Heart right ventricle (tissue), 16 donors: Measurements from ENCODE around the gene ADCYAP1R1. TPM values are rescaled to one million over a fixed set of nuclear protein-coding genes. Genes with fewer than 3 reads are reported as not detected.
"Not testable (repeated sequence)": the region's sequence is repeated elsewhere in the genome, so short reads cannot be mapped to it uniquely, and the experiment has no call there.

Source experiments
- ATAC-seq, 8 donors: fragments of 200-7000 bp; cut with Tn5 transposase; one replicate each; pipeline ENCODE4 v1.9.1; 2020; ENCODE audit warnings: mild to moderate bottlenecking in 8 of 8, moderate library complexity in 8 of 8, moderate number of reproducible peaks in 1 of 8
- DNase-seq, 2 donors: peaks; one replicate each; pipeline ENCODE4 v3.0.0-alpha.2; 2020
- H3K27ac ChIP-seq, 10 donors: fragments of 200-600 bp; sonication (generic) in 2 of 10; one replicate each; pipeline versions ENCODE4 v1.5.0 to v1.8.0; 2020 to 2022; ENCODE audit warnings: mild to moderate bottlenecking in 3 of 10
- H3K27me3 ChIP-seq, 7 donors: fragments of 200-600 bp; one replicate each; pipeline ENCODE4 v1.8.0; 2021 to 2022; ENCODE audit warnings: mild to moderate bottlenecking in 2 of 7
- H3K36me3 ChIP-seq, 9 donors: fragments of 200-600 bp; sonication (generic) in 1 of 9; one replicate each; pipeline versions ENCODE4 v1.5.0 to v1.8.0; 2020 to 2022; ENCODE audit warnings: mild to moderate bottlenecking in 2 of 9
- H3K4me1 ChIP-seq, 9 donors: fragments of 200-600 bp; sonication (generic) in 1 of 9; one replicate each; pipeline versions ENCODE4 v1.5.0 to v1.8.0; 2020 to 2022; ENCODE audit warnings: mild to moderate bottlenecking in 4 of 9
- H3K4me3 ChIP-seq, 10 donors: fragments of 200-600 bp; sonication (generic) in 2 of 10; one replicate each; pipeline versions ENCODE4 v1.5.0 to v1.8.0; 2020 to 2022; ENCODE audit warnings: mild to moderate bottlenecking in 7 of 10, moderate library complexity in 2 of 10
- H3K9me3 ChIP-seq, 11 donors: fragments of 200-600 bp in 10 of 11; sonication (generic) in 2 of 11; one replicate each; pipeline versions ENCODE4 v1.5.0 to v1.8.0; 2013 to 2022; ENCODE audit warnings: mild to moderate bottlenecking in 2 of 11, control low read depth in 1 of 11, moderate library complexity in 1 of 11
- WGBS, 2 donors: extraction: QIAGEN DNeasy Blood & Tissue Kit; methylation state at CpG; one replicate each; pipeline ENCODE4 v1.1.7; 2013; ENCODE audit warnings: inconsistent platforms in 1 of 2; 5-methylcytosine and 5-hydroxymethylcytosine counted together
- intact Hi-C, 10 donors: fragments of 100-400 bp; cut with DNase I; formaldehyde crosslinking; loops; one replicate each; pipeline versions ENCODE4 v1.11.1 to v1.14.2; 2022
- polyA plus RNA-seq, 2 donors: library from polyadenylated mRNA; stranded (reverse); fragments of 200-250 nt; gene quantifications; one replicate each; pipeline ENCODE4 v1.2.3, GENCODE V29; 2013
- total RNA-seq, 10 donors: library from RNA; stranded (reverse); fragmentation: NEBNext Ultra II Directional in 3 of 10; extraction: Animal tissue kit (Norgen Biotek cat#: 25700) in 3 of 10; gene quantifications; one replicate each; pipeline versions ENCODE4 v1.2.1 to v1.2.4, GENCODE V29; 2021 to 2023
- TF ChIP-seq, protein P1 (sequence below), 9 donors: fragments of 200-600 bp; sonication (generic) in 2 of 9; IDR thresholded peaks; one replicate each; pipeline versions ENCODE4 v1.5.0 to v1.8.0; 2021 to 2022; ENCODE audit warnings: antibody characterized with exemption in 9 of 9, mild to moderate bottlenecking in 5 of 9, moderate library complexity in 1 of 9
- donor health status: Arrhythmogenic right ventricular cardiomyopathy.
- donor health status: ischemic (EF 13 %, LVEDD 7.1; RV severe dilation, severe dysfunction).
- donor health status: healthy with polysubstance abuse.
- donor health status: DM: no; HTN: yes; CAD: no.
- donor health status: DM: no; HTN: no; CAD: no.
- donor health status: ischemic (EF 25% LVEDD 6.9; RV normal size, moderate dysfunction).
- donor health status: ischemic (EF 25% LVEDD 5.7; RV mildly dilated, moderate dysfunction).
- donor health status: healthy.
- donor health status: DM: yes; HTN: yes; CAD: no.
- donor health status: Ischemic cardiomyopathy.
- donor health status: ischemic (EF 35%, LVEDD 5.7; RV mildly dilated, moderate dysfunction).
- donor health status: nonischemic (EF 11% LVEDD 7.7; RV severe dilation, severe dysfunction).
- donor health status: DM: yes; HTN: yes; CAD: no.
- donor health status: PGD.
- donor health status: ischemic (EF 29% LVEDD 5.4; RV normal size, mild dysfunction).
- donor health status: nonischemic (EF 23%, LVEDD 6.1; RV moderate dilation, normal function).

ADCYAP1R1 gene
- total and polyA plus RNA-seq, 12 donors, result 0.59 to 5.8 (median 1.6) TPM

DNA sequence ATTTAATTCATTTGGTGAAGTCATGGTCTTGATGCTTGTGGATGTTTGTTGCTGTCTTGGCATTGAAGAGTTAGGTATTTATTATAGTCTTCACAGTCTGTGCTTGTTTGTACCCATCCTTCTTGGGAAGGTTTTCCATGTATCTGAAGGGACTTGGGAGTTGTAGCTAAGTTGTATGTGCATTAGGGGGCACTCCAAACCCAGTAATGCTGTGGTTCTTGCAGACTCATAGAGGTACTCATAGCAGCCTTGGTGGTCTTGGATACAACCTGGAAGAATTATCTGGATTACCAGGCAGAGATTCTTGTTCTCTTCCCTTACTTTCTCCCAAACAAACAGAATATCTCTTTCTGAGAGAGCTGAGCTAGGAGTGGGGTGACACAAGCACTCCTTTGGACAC is 93.2 kb downstream of the ADCYAP1R1 start:
- H3K27ac ChIP-seq, result no peak overlapping the region
- intact Hi-C loops, result no loop called here
- H3K9me3 ChIP-seq, result peaks cover 0 to 22% (median 0%) of the 10 kb centered on the region in 11 donors
- TF ChIP-seq, protein P1, sequence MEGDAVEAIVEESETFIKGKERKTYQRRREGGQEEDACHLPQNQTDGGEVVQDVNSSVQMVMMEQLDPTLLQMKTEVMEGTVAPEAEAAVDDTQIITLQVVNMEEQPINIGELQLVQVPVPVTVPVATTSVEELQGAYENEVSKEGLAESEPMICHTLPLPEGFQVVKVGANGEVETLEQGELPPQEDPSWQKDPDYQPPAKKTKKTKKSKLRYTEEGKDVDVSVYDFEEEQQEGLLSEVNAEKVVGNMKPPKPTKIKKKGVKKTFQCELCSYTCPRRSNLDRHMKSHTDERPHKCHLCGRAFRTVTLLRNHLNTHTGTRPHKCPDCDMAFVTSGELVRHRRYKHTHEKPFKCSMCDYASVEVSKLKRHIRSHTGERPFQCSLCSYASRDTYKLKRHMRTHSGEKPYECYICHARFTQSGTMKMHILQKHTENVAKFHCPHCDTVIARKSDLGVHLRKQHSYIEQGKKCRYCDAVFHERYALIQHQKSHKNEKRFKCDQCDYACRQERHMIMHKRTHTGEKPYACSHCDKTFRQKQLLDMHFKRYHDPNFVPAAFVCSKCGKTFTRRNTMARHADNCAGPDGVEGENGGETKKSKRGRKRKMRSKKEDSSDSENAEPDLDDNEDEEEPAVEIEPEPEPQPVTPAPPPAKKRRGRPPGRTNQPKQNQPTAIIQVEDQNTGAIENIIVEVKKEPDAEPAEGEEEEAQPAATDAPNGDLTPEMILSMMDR (IDR thresholded peaks at IDR 0.05), result no peak
- H3K36me3 ChIP-seq, result no peaks in the 10 kb centered on the region
- DNase-seq (no peak), ATAC-seq (no peak)
- no peaks in the 10 kb centered on the region for H3K4me1 ChIP-seq
- H3K4me3 ChIP-seq, result no peak overlapping the region
- peaks cover 0 to 32% (median 14%) of the 10 kb centered on the region in 7 donors for H3K27me3 ChIP-seq

DNA sequence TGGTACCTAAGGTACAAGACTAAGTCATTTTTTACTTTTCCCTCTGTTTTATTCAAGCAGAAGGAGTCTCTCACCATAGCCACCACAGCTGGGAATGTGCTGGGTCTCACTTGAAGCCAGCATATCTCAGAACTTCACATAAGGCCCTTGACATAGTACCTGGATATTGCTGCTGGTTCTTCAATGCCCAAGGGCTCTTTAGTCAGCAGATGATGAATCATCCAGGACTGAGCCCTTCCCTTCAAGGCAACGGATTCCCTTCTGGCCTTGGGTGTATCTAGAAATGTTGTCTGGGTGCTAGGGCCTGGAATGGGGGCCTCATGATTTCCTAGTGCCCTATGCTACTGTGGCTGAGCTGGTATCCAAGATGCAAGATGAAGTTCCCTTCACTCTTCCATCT is 93.9 kb downstream of the ADCYAP1R1 start:
- TF ChIP-seq, protein P1 (IDR thresholded peaks at IDR 0.05), result no peak
- no peaks in the 10 kb centered on the region for H3K36me3 ChIP-seq
- no peak for ATAC-seq
- H3K9me3 ChIP-seq, result peaks cover 0 to 22% (median 0%) of the 10 kb centered on the region in 11 donors
- no peak overlapping the region for H3K27ac ChIP-seq
- intact Hi-C loops, result no loop called here
- no peaks in the 10 kb centered on the region for H3K4me1 ChIP-seq
- no peak overlapping the region for H3K4me3 ChIP-seq
- no peak for DNase-seq
- 56 to 64% methylated on average over 1 of the region's 1 CpG for WGBS, 2 donors
- H3K27me3 ChIP-seq, result peaks cover 0 to 32% (median 14%) of the 10 kb centered on the region in 7 donors

DNA sequence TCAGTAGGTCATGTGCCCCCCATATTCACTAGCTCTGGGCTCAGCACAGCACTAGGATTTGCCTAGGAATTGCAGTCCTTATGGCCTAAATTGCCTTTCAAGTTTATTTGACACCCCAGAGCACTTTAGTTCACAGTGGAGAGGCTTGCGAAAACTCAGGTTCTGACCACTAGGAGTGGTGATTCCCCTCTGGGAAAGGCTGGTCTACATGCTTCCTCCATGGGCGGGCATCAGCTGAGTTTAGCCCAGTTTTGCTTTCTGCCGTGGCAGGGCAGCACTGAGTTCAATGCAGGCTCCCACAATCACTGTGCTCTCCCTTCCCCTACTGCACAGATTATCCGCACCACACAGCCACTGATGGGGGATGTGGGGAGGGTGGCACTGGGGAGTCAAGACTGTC is 94.4 kb downstream of the ADCYAP1R1 start:
- Histone ChIP-seq H3K9me3 (peaks cover 0 to 22% (median 0%) of the 10 kb centered on the region in 11 donors), H3K4me3 (no peak overlapping the region), H3K36me3 (no peaks in the 10 kb centered on the region), H3K27ac (no peak overlapping the region), H3K4me1 (no peaks in the 10 kb centered on the region), H3K27me3 (peaks cover 0 to 37% (median 14%) of the 10 kb centered on the region in 7 donors)
- DNase-seq, result no peak
- WGBS, 2 donors, result 89 to 90% methylated on average over 4 of the region's 4 CpGs
- intact Hi-C loops, result no loop called here
- no peak for ATAC-seq
- TF ChIP-seq, protein P1 (IDR thresholded peaks at IDR 0.05), result no peak

DNA sequence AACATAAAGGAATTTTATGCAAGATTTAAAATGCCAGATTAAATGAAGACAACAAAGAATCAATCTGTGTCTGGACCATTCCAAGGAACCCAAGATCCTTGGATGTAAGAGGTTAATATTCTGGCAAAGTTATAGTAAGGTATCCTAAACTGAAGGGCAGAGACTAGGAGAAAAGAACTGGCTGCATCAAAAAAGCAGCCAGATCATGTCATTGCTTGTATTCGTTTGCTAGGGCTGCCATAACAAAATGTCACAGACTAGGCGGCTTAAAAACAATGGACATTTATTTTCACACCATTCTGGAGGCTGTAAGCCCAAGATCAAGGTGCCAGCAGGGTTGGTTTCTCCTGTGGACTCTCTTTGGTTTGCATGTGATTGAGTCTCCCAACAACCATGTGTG is 99.7 kb downstream of the ADCYAP1R1 start:
- ATAC-seq, result no peak
- Histone ChIP-seq H3K4me1 (no peaks in the 10 kb centered on the region), H3K4me3 (no peak overlapping the region), H3K36me3 (no peaks in the 10 kb centered on the region), H3K27ac (no peak overlapping the region), H3K9me3 (peaks cover 0 to 22% (median 0%) of the 10 kb centered on the region in 11 donors), H3K27me3 (peaks cover 0 to 15% (median 3%) of the 10 kb centered on the region in 7 donors)
- WGBS, 2 donors, result 68 to 76% methylated on average over 2 of the region's 2 CpGs
- intact Hi-C loops, result no loop called here
- no peak for DNase-seq
- TF ChIP-seq, protein P1 (IDR thresholded peaks at IDR 0.05), result no peak

DNA sequence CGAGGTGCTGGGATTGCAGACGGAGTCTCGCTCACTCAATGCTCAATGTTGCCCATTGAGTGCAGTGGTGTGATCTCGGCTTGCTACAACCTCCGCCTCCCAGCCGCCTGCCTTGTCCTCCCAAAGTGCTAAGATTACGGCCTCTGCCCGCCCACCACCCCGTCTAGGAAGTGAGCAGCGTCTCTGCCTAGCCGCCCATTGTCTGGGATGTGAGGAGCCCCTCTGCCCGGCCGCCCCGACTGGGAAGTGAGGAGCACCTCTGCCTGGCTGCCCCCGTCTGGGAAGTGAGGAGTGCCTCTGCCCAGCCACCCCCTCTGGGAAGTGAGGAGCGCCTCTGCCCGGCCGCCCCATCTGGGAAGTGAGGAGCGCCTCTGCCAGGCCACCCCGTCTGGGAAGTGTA is 101.2 kb downstream of the ADCYAP1R1 start:
- H3K36me3 ChIP-seq, H3K4me3 ChIP-seq, H3K4me1 ChIP-seq, intact Hi-C loops, DNase-seq, H3K27ac ChIP-seq, ATAC-seq: not testable (repeated sequence)
- 87 to 91% methylated on average over 16 to 20 of the region's 20 CpGs for whole genome bisulfite sequencing, 2 donors
- H3K27me3 ChIP-seq, result peaks cover 0 to 18% (median 0%) of the 10 kb centered on the region in 7 donors
- H3K9me3 ChIP-seq, result peaks cover 0 to 27% (median 0%) of the 10 kb centered on the region in 11 donors
